GM19463 (cell line): ENCODE results near the gene GMCL2.
"Not testable (repeated sequence)": the region's sequence is repeated elsewhere in the genome, so short reads cannot be mapped to it uniquely, and the experiment has no call there.

Experiments
- ATAC-seq: cut with Tn5 transposase; IDR thresholded peaks from one replicate; pipeline ENCODE4 v1.9.1; 2021; ENCODE audit warnings: mild to moderate bottlenecking, moderate library complexity; ENCODE audit not compliant: unreplicated experiment

The GMCL2 gene, protein sequence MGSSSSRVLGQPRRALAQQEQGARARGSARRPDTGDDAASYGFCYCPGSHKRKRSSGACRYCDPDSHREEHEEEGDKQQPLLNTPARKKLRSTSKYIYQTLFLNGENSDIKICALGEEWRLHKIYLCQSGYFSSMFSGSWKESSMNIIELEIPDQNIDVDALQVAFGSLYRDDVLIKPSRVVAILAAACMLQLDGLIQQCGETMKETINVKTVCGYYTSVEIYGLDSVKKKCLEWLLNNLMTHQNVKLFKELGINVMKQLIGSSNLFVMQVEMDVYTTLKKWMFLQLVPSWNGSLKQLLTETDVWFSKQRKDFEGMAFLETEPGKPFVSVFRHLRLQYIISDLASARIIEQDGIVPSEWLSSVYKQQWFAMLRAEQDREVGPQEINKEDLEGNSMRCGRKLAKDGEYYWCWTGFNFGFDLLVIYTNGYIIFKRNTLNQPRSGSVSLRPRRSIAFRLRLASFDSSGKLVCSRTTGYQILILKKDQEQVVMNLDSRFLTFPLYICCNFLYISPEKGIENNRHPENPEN

DNA sequence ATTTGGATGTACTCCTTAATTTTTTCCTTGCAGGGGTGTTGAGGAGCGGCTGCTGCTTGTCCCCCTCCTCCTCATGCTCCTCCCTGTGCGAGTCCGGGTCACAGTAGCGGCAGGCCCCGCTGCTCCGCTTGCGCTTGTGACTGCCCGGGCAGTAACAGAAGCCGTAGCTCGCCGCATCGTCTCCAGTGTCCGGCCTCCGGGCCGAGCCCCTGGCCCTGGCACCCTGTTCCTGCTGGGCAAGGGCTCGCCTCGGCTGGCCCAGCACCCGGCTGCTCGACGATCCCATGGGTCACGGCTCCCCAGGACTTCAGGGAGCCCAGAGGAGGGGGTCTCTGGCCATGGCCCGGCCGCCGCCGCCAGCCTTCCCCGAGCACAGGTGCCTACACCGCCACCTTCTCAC, at the start of gene GMCL2:
TSS of gene GMCL2 (minus strand) at position 358 of the 400 bp plus-strand sequence. CDS start at position 286, 72 bp downstream.
- no peak for ATAC-seq

DNA sequence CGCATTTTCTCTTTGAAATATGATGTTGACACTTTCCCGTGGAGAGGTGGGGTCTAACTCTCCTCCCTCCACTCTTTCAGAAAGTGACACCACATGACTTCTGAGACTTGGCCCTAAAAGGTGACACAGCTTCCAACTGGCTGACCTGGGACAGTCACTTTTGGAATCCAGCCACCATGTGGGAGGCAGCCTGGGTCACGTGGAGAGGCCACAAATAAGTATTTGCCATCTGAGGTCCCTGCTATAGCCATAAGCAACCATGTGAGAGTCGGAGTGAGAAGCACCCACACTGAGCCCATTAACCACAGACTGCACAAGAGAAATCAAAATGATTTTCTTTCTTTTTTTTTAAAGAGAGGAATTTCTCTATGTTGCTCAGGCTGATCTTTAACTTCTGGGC, 49.5 kb upstream of the GMCL2 start:
- ATAC-seq, result no peak

DNA sequence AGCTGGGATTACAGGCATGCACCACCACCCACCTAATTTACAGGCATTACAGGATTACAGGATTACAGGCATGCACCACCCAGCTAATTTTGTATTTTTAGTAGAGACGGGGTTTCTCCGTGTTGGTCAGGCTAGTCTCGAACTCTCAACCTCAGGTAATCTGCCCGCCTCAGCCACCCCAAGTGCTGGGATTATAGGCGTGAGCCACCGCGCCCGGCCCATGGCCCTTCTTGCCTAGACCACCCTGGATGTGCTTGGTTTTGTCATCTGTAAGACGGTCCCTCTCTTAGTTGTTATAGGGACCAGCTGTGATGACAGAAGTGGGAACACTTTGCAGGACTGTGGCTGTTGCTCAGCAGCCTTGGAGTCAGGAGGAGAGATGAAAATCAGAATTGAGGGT, 49.0 kb upstream of the GMCL2 start:
- no peak for ATAC-seq

DNA sequence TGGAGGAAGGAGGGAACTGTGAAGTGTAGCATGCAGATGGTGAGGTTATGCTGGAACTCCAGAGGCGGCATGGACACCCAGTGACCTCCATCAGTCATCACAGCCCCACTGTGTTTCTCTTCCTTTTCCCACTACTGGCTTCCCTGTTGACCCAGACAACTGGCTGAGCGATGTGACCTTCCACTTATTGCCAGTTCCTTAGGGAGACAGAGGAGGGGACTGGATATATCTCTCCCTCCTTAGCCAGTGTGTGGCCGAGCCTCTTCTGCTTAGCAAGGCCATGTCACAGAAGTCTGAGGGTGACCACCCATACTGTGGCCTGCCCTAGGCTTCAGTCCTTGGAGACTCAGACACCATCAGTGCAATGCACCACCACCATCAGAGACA, 48.4 kb upstream of the GMCL2 start:
- no peak for ATAC-seq

DNA sequence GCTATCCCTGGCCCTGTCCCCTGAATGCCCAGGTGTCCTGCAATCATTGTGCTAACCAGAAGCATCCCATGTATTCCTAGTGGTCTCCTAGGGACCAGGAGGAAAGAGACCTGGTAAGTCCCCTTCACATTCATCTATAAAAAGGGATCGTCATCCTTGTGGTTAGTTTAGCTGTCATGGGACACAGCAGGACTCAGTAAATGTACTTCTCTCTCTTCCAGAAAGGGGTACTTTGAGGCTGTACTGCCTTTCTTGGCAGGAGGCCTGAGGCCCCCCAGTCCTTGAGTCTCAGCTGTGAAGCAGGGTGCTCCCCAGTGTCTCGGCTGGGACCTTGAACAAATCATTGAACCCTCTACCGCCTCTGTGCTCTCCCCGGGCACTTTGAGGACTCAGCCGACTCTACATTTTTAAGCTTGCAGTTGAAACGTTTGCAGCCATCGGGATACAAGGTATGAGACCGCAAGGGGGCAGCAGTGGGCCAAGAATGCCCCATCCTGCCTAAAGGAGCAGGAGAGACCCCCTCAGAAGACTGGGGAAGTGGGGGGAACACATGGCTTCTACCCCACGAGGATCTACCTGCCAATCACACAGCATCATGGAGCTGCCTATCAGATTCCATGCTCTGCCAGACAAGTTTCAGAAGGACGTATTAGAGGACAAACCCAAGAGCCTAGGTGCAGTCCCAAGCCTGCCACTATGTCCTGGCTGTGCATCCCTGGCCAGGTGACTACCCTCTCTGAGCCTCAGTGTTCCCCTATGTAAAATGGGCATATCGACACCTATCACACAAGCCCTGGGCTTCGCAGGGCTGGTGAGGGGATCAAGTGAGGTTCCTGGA, 47.8 kb upstream of the GMCL2 start:
- no peak for ATAC-seq

DNA sequence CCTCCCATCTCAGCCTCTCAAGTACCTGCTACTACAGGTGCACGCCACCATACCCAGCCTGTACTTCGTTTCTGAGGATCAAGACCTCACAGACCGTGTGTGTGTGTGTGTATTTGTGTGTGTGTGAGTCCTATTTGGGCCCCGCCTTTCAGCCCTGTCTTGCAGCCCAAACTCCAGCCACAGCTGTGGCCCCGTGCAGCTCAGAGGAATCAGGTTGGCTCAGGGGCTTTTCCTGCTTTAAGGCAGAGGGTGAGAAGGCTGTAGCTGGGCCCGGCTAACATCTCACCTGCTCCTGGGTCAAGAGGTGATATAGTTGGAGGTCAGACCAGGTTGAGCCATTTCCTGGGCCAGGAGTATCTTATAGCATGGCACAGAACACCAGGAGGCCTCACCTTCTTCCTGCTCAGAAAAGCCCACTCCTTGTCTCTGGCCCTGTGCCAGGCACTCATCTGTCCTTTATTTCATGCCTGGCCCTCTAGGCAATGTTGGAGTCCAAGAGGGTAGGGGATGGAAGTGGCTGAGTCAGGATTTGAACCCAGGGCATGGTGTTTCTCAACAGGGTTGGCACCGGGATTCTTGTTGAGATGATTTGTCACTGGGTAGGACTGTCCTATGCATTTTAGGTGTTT, 47.1 kb upstream of the GMCL2 start:
- no peak for ATAC-seq

DNA sequence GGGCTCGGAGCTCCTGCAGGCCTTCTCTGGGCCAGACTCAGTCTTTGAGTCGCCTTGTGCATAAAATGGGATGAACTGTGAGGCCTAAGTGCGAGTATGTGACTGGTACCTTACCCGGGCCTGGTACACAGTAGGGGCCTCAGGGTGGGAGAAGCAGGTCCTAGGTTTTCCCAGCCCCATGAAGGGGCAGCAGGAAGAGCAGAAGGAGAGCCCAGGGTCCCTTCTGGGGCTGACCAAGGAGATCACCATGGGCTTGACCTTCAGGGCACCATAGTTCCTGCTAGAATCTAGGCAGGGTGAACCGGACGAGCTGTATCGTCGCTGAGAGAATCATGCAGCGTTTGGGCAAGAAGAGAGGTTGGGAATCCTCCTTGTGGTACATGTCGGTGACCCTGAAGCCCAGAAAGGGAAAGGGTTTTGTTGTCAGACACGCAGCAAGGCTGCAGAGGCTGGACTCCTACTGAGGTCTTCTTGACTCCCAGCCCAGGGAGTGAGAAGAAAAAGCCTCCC, 45.8 kb upstream of the GMCL2 start:
- no peak for ATAC-seq

DNA sequence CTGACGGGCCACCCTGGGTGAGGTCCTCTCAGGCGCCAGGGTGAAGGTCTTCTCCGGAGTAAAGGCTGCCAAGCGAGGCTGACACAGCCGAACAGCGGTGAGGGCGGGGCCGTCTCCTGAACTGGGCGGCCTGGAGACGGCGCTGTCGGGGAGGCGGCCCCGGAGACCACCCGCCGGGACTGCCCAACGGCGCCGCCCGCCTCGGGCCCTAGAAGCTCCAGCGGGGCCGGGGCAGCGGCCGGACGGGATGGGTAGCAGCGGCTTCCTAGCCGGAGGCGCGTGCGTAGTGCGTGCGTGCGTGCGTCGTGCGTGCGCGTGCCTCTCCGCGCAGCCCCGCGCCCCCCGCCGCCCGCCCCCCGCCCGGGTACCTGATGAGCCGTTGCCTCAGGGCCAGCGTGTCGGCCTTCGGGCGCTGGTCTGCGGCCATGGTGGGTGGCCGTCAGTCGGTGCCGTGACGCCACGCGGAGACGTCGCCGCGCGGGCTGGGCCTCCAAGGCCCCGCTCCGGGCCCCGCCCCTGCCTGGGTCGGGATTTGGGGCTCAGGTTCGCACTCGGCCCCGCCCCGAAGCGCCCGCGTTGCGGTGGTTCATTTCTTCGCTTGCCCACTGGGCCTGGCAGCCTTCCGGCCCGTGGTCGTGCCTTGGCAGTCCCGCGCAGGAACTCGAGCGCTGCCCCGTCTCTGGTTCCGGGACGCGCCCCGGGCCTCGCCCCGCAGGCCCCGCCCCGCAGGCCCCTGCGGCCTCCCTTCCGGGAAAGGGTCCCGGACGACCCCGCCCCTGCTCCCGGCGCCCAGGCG, 45.2 kb upstream of the GMCL2 start, which contains the start of gene PHYKPL:
TSS of gene PHYKPL (minus strand) at position 679 of the 796 bp plus-strand sequence. CDS start at position 427, 252 bp downstream.
- ATAC-seq, result peak; percentile 63

DNA sequence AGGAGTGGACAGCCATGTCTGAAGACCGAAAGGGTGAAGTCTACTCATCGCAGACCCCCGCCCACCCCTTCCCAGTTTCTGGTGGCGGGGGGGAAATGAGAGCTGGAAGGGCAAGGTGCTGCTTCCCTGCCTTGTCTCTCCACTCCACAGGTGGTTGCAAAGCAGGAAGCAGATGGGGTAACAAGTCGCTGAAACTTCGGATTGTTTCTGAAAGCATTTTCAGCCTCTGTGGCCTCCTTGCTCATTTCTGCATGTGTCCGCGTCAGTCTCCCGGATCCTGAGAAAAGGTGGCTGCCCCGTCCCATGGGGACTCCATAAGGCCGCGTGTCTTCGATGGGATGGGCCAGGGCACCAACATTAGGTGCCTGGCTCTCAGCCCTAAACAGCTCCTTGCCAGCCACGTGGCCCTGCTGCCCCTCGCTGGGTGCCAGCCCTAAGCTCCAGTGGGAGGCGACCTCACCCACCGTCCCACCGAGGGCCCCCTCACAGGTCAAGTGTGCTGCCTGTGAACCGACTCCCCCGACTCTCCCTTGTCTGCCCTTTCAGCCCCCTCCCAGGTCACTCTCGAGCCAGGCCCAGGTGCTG, 44.5 kb upstream of the GMCL2 start:
- peak; percentile 4 for ATAC-seq

DNA sequence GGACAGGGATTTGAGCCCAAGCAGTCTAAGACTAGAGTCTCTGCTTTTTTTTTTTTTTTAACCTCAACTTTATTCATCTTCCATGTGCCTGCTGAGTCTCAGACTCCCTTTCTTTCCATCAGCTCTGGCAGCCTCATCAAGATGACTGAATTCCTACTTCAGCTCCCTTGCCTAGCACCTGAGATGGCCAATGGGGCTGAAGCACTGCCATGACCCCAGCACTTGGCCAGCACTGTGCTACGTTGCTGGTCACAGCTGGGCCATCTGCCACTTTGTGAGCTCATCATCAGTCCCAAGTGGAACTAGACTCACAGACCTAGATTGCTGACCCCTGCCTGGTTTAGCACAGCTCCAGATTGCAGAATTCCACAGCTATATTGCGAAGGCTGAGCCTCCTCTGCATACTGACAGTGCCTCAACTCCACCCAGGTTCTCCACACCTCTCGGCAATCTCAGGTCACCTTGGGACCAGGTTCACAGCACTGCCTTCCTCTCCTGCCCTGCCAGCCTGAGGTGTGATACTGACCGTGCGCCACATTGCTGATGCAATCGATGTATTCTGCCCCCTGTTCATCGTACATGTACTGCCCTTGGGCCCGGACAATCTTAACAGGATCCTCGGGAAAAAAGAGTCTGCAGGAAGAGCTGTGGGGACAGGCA, 43.8 kb upstream of the GMCL2 start:
- ATAC-seq, result no peak

DNA sequence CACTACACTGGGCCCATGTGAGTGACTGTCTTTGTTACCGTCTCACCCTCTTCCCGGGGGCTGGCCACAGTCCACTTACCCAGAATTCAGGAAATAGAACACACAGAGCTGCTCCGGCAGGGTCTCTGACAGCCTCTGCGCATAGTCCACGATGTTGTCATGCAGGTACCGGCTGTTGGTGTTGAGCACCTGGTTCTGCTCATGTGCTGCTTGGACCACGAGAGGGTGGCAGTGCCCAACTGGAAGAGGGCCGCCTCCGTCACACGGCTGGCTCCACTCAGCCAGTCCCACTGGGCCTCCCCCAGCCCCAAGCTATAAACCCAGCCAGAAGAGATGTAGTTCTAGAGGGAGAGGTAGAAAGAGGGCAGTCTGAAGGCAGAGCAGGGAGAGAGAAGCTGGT, 42.7 kb upstream of the GMCL2 start:
- no peak for ATAC-seq

DNA sequence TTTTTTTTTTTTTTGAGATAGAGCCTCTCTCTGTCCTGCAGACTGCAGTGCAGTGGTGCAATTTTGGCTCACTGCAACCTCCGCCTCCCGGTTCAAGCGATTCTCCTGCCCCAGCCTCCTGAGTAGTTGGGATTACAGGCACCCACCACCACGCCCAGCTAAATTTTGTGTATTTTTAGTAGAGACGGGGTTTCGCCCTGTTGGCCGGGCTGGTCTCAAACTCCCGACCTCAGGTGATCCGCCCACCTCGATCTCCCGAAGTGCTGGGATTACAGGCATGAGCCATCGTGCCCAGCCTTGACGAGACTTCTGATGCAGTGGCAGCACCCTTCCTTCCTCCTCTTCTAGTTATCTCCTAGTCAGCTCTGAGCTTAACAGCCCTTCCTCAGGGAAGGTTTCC, 41.9 kb upstream of the GMCL2 start:
- ATAC-seq, result not testable (repeated sequence)

DNA sequence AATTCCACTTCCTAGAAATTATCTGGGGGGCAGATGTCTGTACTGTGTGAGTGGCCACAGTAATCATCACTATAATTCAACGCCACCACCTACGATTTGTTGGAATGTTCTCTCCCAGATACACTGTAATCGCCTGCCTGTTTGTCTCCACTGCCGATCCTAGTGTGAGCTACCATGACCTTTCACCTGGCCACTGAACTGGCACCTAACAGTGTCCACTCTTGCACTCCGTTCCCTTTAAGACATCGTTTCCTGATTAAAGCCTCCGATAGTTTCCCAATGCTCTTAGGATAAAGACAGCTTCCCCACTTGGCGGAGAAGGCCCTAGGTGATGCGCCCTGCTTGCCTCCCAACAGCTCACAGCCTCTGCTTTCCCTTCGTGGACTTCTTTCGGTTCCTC, 41.4 kb upstream of the GMCL2 start:
- no peak for ATAC-seq

DNA sequence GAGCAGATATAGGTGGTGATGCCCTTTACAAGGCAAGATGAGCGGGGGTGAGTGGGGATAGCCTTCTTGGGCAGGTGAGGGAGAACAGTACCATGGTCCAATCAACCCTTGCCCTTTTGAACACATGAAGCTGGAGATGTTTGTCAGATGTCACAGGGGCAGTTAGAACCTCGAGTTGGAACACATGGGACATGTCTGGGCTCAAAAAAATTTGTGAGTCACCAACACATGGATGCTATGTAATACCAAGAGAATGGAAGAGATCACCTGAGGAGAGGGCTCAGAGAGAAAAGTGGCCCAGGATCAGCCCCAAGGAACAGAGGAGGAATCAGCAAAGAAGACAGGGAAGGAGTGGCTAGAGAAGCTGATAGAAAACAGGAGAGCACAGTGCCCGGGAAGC, 40.8 kb upstream of the GMCL2 start:
- ATAC-seq, result no peak

DNA sequence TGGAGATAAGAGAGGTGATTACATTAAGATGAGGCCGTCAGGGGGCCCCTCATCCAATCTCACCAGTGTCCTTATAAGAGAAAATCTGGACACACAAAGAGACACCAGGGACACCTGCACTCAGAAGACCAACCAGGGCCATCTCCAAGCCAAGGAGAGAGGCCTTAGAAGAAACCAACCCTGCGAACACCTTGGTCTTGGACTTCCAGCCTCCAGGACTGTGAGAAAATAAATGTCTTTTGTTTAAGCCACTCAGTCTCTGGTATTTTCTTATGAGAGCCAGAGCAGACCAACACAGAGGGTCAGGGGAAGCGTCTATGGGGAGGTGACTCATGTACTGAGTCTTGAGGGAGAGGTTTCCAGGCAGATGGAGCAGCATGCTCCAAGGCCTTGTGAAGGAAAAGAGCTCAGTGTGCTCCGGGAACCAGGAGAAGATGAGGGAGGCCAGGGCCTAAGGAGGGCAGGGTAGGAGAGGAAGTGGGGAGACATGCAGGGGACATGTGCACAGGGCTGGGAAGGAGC, 40.0 kb upstream of the GMCL2 start:
- no peak for ATAC-seq

DNA sequence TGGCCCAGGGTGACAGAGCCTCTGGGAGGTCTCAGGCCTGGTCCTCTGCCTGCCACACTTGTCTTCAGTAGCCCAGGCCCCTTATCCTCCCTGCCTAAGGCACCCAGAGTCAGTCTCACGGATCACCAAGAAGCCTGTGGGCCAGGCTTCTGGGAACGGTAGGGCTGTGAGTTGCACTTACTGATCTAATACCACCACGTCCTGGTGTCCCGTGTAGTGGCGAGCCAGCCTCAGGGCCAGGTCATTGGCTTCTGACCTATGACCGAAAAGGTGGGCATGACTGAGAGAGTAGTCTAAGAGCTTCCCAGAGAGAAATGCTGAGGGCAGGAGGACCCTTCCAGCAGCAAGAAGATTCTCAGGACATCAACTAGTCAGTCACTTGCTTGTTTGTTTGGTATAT, 38.0 kb upstream of the GMCL2 start:
- ATAC-seq, result no peak

DNA sequence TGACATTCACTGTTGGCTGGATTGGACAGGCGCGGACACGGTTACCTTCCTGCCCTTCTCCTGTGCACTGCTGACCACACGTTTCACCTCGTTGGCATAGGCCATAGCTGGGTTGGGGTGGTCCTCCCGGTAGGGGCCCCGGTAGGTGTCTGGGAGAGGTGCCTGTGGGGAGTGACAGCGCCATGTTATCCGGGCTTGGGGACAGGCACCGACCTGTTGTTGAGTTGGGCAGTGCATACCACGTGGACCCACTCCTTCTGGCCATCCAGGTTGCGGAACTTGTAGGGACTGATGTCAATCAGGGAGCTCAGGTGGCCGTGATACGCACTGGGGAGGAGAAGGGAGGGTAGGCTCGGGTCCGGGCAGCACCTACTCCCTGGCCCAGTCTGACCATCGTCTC, 37.2 kb upstream of the GMCL2 start:
- ATAC-seq, result no peak

DNA sequence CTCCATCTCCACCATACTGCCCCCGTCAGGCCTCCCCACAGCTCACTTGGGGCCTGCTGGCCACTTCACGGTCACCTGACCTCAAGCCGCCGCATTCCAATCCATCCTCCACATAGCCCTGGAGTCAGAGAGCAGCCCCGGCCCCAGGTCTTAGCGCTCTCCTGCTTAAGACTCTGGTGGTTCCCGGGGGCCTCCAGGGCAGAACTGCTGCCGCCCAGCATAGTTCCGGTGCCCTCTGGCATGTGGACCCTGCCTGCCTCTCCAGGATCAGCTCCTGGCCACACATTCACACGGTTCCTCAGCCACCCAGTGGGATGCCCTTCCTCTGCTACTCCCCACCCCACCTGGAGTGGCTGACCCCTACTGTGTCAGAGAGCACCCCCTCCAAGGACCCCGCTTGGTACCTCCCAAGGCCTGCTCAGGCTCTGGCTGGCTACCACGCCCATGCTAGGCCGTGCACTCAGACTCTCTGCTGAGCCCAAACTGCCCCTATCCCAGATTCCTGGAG, 36.7 kb upstream of the GMCL2 start:
- no peak for ATAC-seq

DNA sequence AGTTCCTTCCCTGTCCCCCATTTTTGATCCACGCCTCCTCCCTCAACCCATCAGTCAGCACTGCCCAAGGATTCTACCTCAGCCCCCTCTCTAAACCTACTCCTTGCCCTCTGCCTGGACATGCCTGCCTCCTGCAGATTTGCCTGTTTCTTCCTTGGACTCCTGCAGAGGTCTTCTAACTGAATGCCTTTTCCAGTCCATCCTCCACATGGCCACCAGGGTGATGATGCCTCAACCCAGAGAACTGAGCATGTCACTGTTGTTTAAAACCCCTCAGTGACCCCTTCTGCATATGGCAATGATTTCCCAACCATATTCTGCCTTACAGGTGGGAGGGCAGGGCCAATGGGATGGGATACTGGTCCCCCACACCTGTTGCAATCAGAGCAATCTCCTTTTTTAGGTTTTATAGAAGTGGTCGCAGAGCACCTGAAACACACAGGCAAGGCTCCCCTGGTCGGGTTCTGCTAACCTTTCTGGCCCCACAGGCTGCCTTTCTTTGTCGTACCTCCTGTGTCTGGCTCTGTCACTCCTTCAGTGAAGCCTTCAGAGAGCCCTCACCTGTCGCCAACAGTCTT, 36.1 kb upstream of the GMCL2 start:
- ATAC-seq, result no peak
